ENCODE data around the gene FHOD3.

FHOD3 gene

GRCh38 chr18:36296650-36297416 lies 680 bp upstream of the FHOD3 start:
- peak; percentile 68 for DNase-seq

- DNase-seq, result no peak
Measured at GRCh38 chr18:36298126-36298741, 721 bp downstream of the FHOD3 start.

- no peak for DNase-seq
Measured at GRCh38 chr18:36299015-36299414, 1.5 kb downstream of the FHOD3 start.

GRCh38 chr18:36300211-36300610 lies 2.7 kb downstream of the FHOD3 start:
- no peak for DNase-seq

GRCh38 chr18:36301884-36302283 lies 4.4 kb downstream of the FHOD3 start:
- no peak for DNase-seq

- no peak for DNase-seq
Measured at GRCh38 chr18:36302676-36303075, 5.2 kb downstream of the FHOD3 start.

- DNase-seq, result no peak
Measured at GRCh38 chr18:36303211-36303844, 5.8 kb downstream of the FHOD3 start.

GRCh38 chr18:36304723-36305122 lies 7.2 kb downstream of the FHOD3 start:
- no peak for DNase-seq

- DNase-seq, result no peak
Measured at GRCh38 chr18:36305375-36305774, 7.9 kb downstream of the FHOD3 start.

GRCh38 chr18:36307513-36307912 lies 10.0 kb downstream of the FHOD3 start:
- no peak for DNase-seq

GRCh38 chr18:36308711-36309435 lies 11.4 kb downstream of the FHOD3 start:
- no peak for DNase-seq

GRCh38 chr18:36309436-36310391 lies 12.2 kb downstream of the FHOD3 start:
- DNase-seq, result no peak

- DNase-seq, result peak; percentile 0
Measured at GRCh38 chr18:36311026-36311570, 13.6 kb downstream of the FHOD3 start.

GRCh38 chr18:36312806-36313395 lies 15.4 kb downstream of the FHOD3 start:
- no peak for DNase-seq

GRCh38 chr18:36314098-36314497 lies 16.6 kb downstream of the FHOD3 start:
- DNase-seq, result no peak

- DNase-seq, result no peak
Measured at GRCh38 chr18:36314754-36315153, 17.2 kb downstream of the FHOD3 start.

GRCh38 chr18:36315736-36316135 lies 18.2 kb downstream of the FHOD3 start:
- DNase-seq, result peak; percentile 35

GRCh38 chr18:36316246-36316645 lies 18.7 kb downstream of the FHOD3 start:
- DNase-seq, result no peak

- DNase-seq, result no peak
Measured at GRCh38 chr18:36321658-36322407, 24.3 kb downstream of the FHOD3 start.

- DNase-seq, result no peak
Measured at GRCh38 chr18:36322408-36322728, 24.9 kb downstream of the FHOD3 start.

GRCh38 chr18:36322734-36323133 lies 25.2 kb downstream of the FHOD3 start:
- DNase-seq, result no peak

Data from NCI-H524 treated with DMSO at 0.1 percent for 48 hours (cell line).